Measurements from ENCODE around the gene FNDC7.

The FNDC7 gene

DNA sequence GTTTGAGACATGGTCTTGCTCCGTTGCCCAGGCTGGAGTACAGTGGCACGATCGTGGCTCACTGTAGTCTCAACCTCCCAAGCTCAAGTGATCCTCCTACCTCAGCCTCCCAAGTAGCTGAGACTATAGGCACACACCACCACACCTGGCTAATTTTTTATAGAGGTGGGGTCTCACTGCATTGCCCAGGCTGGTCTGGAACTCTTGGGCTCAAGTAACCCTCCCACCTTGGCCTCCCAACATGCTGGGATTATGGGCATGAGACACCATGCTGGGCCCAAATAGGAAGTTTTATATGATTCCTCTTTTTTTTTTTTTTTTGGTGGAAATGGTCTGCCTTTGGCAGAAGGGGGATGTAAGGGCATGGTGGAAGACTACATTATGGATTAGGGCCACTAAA lies 6.1 kb upstream of the FNDC7 start:
- TF ChIP-seq FOXM1 (IDR thresholded peaks at IDR 0.05; ENCODE audit: borderline replicate concordance, low read depth) = no peak
- TF ChIP-seq USF1 (IDR thresholded peaks at IDR 0.05) = no peak
- TF ChIP-seq CEBPB (IDR thresholded peaks at IDR 0.05) = no peak
- no peak for TF ChIP-seq MAX (IDR thresholded peaks at IDR 0.05)
- no peak for TF ChIP-seq TEAD4 (IDR thresholded peaks at IDR 0.05)
- TF ChIP-seq TAF1 (IDR thresholded peaks at IDR 0.05; ENCODE audit: low read depth) = no peak
- TF ChIP-seq TCF12 (IDR thresholded peaks at IDR 0.05; ENCODE audit: low read depth) = no peak
- no peak for TF ChIP-seq EGR1 (IDR thresholded peaks at IDR 0.05)
- TF ChIP-seq, protein P1, sequence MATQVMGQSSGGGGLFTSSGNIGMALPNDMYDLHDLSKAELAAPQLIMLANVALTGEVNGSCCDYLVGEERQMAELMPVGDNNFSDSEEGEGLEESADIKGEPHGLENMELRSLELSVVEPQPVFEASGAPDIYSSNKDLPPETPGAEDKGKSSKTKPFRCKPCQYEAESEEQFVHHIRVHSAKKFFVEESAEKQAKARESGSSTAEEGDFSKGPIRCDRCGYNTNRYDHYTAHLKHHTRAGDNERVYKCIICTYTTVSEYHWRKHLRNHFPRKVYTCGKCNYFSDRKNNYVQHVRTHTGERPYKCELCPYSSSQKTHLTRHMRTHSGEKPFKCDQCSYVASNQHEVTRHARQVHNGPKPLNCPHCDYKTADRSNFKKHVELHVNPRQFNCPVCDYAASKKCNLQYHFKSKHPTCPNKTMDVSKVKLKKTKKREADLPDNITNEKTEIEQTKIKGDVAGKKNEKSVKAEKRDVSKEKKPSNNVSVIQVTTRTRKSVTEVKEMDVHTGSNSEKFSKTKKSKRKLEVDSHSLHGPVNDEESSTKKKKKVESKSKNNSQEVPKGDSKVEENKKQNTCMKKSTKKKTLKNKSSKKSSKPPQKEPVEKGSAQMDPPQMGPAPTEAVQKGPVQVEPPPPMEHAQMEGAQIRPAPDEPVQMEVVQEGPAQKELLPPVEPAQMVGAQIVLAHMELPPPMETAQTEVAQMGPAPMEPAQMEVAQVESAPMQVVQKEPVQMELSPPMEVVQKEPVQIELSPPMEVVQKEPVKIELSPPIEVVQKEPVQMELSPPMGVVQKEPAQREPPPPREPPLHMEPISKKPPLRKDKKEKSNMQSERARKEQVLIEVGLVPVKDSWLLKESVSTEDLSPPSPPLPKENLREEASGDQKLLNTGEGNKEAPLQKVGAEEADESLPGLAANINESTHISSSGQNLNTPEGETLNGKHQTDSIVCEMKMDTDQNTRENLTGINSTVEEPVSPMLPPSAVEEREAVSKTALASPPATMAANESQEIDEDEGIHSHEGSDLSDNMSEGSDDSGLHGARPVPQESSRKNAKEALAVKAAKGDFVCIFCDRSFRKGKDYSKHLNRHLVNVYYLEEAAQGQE (IDR thresholded peaks at IDR 0.05; ENCODE audit: low read depth) = no peak
- TF ChIP-seq YY1 (IDR thresholded peaks at IDR 0.05; ENCODE audit: low read depth) = no peak

DNA sequence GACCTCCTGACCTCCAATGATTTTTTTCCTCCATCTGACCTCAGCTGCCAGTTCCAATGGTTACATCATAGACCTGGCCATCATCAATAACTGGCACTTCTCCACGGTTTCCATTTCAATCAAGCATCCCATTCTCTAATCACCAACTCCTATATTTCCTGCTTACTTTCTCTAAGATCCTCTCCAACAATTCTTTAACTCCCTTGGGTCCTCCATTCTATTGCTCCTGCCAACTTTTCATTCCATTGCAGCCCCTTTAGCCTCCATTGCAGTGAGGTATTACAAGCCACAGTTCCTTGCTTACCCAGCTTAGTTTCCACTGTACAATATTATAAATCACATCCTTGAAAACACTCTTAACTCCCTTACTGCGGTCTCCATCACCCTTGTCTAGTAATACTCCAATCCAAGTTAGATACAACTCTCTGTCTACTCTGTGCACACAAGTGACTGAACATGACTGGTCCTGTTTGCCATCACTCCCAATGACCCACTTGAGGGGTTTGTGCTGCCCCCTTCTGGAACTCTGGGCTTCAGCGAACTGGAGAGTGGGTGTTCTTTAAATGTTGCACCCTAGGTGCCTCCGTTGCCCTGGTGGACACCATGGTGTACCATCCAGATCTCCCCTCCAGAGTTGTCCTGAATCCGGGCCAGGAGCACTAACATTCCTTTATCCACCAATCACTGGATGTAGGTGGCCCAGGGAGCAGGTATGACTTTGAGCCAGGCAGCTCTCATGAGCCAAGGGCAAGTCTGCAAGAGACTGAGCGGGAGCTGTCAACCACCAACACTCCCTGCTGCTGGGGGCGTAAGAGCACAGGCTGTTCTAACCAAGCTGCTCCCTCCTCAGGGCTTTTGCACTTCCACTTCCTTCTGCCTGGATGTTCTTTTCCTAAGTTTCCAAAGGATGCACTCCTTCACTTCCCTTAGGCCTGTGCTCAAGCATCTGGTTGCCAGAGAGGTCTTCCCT lies 3.7 kb upstream of the FNDC7 start:
- TF ChIP-seq RAD21 (IDR thresholded peaks at IDR 0.05; ENCODE audit: low read depth) (peak; percentile 40; the same call in 1 of the 2 replicates), CEBPB (IDR thresholded peaks at IDR 0.05) (no peak)

GRCh38 chr1:108715932-108716331 lies 3.2 kb downstream of the FNDC7 start:
- no peak for TF ChIP-seq MAX (IDR thresholded peaks at IDR 0.05)
- TF ChIP-seq, protein P1 (IDR thresholded peaks at IDR 0.05; ENCODE audit: low read depth) = no peak
- no peak for TF ChIP-seq CREB1 (IDR thresholded peaks at IDR 0.05; ENCODE audit: low read depth)
- TF ChIP-seq EGR1 (IDR thresholded peaks at IDR 0.05) = no peak
- TF ChIP-seq CEBPB (IDR thresholded peaks at IDR 0.05) = no peak
- TF ChIP-seq FOXM1 (IDR thresholded peaks at IDR 0.05; ENCODE audit: borderline replicate concordance, low read depth) = no peak
- TF ChIP-seq ZBTB7A (IDR thresholded peaks at IDR 0.05; ENCODE audit: low read depth) = no peak
- TF ChIP-seq NFIC (IDR thresholded peaks at IDR 0.05) = no peak

GRCh38 chr1:108716437-108717230 lies 3.9 kb downstream of the FNDC7 start:
- TF ChIP-seq, protein P1 (IDR thresholded peaks at IDR 0.05; ENCODE audit: low read depth) = no peak
- no peak for TF ChIP-seq TEAD4 (IDR thresholded peaks at IDR 0.05)
- TF ChIP-seq FOXM1 (IDR thresholded peaks at IDR 0.05; ENCODE audit: borderline replicate concordance, low read depth) = no peak
- TF ChIP-seq MAX (IDR thresholded peaks at IDR 0.05) = no peak
- TF ChIP-seq TAF1 (IDR thresholded peaks at IDR 0.05; ENCODE audit: low read depth) = no peak

Data from Ishikawa (cell line).